Esophagus mucosa (tissue), 1 donor: ENCODE measurements around the gene CYB561D1. TPM values are rescaled to one million over a fixed set of nuclear protein-coding genes. Genes with fewer than 3 reads are reported as not detected.

ENCODE experiments used
- ATAC-seq: fragments of 200-7000 bp; cut with Tn5 transposase; one replicate; pipeline ENCODE4 v1.9.1; 2020
- total RNA-seq: library from RNA; stranded (reverse); gene quantifications from one replicate; pipeline ENCODE4 v1.2.4, GENCODE V29; 2023
- donor health status: DM: yes; HTN: yes; CAD: no.

CYB561D1 gene
- total RNA-seq, 1 donor from 2014 or later, result 7.2 TPM

DNA sequence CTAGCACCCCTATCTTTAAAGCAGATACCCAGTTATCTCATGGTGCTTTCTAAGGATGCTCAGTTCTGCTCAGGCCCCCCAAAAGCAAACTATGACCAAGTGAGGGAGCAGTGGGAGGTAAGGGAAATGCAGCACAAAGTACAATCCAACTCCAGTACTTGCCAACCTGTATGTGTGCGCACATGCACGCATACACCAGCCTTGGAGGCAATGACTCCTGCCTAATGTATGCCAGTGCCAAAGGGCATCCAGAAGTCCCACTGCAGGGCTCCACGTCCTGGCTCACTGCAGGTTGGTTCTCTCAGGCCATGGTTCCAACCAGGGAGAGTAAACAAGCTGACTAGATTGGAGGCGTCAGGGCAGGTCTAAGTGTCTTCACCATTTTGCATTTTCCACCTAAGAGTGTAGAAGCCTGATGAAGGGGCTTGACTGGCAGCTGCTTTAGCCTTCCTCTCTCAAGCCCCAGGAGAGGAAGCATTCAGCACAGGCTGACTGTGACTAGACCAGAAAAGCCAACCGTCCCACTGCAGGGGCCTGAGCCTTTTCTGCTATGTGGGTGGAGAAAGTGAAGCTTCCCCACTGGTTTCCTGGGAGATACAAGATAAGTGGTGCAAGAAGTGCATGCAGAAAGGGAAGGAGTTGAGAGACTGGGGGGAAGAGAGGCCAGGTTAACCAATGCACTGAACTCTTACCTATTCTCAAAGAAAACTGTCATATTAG, 7.9 kb downstream of the CYB561D1 start:
- no peak for ATAC-seq

GRCh38 chr1:109502364-109502851, 8.5 kb downstream of the CYB561D1 start:
- no peak for ATAC-seq

- no peak for ATAC-seq
Measured at GRCh38 chr1:109503935-109504334, 10.0 kb downstream of the CYB561D1 start.

DNA sequence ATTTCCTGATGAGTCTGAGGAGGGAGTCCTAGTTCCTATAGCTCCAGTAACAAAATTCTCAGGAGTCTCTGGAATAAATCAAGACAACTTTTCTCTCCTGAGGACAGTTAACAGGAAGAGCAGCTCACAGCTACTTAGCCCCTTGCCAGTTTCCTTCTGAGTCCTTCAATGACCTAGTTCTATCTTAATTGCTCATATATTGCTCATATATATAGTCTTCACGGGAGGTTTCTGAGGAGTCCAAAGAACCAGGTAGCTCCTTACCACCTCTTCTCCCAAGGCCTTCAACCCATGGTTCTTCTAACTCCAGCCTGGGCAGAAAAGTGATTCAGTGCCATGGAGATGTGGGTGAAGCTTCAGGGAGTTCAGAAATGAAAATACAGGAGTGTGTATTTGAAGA, 11.1 kb downstream of the CYB561D1 start:
- ATAC-seq, result no peak

DNA sequence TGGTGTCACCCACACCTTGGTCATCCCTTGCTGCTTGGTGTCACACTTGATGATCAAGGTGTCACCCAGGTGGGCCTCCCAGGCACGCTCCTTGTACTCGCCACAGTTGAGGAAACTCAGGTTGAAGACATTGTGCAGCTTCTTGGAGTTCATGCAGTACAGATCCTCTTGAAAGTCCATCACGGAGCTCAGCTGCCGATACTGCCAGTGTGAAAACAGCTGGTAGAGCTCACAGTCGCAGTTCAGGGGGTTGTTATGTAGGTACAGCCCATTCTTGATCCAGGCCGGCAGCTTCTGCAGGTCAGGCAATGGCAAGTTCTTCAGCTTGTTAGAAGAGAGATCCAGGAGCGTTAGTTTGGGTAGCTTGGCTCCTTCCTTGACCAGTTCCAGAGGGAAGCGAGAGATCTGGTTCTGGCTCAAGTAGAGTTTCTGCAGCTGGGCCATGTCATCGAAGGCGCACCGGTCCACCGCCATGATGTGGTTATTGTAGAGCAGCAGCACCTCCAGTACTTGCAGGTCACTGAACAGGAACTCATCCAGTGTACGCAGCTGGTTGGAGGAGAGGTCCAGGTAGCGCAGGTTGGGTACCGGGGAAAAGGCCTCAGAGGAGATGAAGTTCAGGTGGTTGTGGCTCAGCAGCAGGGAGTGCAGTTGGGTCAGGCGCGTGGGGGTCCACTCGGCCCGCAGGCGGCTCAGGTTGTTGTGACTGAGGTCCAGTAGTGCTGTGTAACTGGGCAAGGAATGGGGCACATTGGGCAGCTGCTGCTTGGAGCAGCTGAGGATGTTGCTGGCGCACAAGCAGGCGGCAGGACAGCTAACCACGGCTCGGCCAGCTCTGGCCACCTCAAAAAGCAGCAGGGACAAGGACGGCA, 14.3 kb downstream of the CYB561D1 start:
- ATAC-seq, result no peak

DNA sequence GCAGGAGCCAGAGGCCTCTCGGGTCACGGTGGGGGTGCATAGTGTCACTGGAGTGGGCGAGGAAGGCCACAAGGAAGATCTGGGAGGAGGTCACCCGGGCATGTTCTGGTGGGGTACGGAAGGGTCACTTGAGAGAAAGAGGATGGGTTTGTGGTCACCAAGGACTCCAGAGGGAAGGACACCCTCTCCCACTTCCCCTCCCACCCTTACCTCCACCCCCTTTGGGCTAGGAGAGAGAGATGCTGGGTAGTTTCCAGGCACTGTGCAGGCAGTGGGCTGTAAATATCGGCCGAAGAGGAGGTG, 14.9 kb downstream of the CYB561D1 start:
- ATAC-seq, result no peak

DNA sequence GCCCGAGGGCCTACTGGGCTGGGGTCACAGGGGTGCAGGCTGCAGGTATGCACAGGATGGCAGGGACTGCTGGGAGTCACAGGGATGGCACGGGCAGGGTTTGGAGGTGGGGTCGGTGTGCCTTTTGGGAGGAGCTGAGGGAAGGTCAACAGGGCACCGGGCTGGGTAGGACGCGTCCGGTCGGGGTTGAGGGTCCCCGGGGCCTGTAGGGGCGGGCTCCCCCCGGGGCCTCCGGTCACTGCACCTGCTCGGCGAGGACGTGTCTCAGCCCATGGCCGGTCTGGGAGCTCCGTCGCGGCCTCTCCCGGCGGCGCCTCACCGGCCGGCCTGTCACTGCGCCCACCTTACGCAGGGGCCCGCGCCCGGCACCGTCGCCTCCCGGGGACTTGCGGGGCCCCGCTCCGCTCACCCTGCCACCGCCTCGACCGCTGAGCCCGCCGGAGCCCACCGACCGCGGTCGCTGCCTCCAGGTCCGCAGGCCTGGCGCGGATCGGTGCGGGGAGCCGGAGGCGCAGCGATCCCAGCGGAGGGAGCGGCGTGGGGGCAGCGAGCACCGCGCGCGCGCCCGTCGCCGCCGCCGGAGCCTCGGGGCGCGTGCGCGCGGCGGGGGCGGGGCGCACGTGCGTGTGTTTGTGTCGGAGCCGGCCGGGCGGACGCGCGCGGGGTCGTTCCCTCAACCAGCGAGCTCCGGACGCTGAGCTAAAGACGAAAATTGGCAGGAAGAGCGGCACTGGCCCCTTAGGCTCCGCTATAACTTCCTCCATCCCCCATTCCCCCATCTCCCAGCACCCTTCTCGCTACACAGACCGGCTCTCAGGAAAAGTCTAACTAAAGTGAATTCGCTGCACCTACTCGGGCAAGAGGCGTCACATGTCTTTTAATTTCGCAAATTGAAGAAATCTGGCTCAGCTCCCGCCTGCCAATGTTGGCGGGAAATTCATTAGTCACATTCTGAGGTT, 15.6 kb downstream of the CYB561D1 start, which contains the start of gene AMIGO1:
TSS of gene AMIGO1 (minus strand) at position 552 of the 959 bp plus-strand sequence. CDS start 815 bp downstream, outside the sequence.
- peak; percentile 68 for ATAC-seq

GRCh38 chr1:109513110-109513710, 19.3 kb downstream of the CYB561D1 start:
- ATAC-seq, result no peak

DNA sequence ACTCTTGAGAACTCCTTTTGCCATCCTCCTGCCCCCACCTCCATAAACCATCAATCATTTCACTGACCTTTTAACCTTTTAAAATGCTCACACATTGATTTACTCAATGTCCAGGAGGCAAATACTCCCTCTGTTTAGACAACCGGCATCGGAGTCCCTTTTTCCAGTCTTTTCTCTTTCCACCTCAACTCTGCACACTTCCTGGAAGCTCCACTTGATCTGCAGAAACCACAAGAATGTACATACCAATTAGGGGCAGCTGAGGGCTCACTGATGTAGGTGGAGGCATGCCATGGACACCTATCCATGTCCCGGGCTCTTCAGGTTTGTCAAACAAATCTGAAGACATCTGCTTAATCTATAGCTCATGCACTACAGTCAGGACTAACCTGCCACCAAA, 21.0 kb downstream of the CYB561D1 start:
- ATAC-seq, result no peak

- no peak for ATAC-seq
Measured at GRCh38 chr1:109516872-109517271, 23.0 kb downstream of the CYB561D1 start.

GRCh38 chr1:109517337-109517736, 23.4 kb downstream of the CYB561D1 start:
- no peak for ATAC-seq

DNA sequence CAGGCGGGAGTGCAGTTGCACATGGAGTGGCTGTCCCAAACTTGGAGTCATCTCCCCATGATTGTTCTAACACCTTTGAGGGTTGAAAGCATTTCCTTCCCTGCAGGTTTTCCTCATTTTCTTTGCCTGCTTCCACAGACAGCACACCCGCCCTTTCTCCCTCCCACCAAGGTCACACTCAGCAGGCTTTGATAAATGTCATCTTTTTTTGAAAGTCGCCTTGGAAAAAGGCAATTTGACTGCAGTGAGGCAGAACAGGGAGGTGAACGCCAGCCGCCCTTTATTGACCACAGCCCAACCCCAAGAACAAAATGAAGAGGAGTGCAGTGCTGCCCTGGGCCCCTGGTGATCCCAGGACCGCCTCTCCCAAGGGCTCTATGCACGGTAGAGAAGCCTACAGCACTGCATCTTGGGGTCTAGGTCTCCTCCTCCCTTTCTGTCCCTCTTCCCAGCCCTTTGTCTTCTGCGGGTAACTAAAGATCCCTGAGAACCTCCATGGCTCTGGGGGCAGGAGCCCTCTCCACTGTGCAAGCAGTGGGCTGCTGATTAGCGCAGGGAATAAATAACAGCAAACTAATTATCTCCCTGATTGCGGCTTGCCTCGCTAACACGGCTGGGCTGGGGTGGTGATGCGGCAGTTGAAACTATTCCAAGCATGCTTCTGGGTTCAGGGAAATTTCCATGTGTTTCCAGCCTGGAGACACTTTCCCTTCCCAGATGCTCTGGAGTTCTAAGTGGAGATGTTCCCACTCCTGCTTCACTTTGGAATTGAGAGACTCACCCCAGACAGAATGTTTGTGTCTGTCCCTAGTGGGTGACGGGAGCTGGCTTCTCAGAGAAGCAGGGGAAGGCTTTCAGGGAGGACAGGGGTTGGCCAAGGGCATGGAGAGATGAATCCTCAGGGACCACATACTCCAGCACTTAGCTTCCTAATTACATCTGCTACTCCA, 27.4 kb downstream of the CYB561D1 start:
- ATAC-seq, result no peak

- ATAC-seq, result no peak
Measured at GRCh38 chr1:109522026-109522425, 28.1 kb downstream of the CYB561D1 start.

DNA sequence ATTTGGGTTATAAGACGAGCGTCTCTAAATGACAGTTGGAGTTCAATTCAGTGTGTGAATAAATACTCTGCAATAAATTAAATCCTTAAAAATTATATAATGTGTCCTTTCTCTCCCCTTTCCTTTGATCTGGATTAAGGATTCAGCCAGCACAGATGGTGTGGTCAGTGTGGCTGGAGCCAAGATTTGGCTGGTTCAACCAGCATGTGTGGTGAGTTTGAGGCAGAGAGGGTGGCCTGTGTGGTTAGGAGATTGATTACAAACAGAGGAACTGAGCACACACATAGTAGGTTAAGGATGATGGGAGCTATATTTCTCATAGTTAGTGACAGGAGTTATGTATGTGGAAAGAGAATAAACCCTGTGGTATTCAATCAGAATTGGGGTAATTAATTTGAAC, 29.8 kb downstream of the CYB561D1 start:
- ATAC-seq, result no peak

GRCh38 chr1:109527098-109527811, 33.4 kb downstream of the CYB561D1 start:
- no peak for ATAC-seq

- no peak for ATAC-seq
Measured at GRCh38 chr1:109527846-109528695, 34.2 kb downstream of the CYB561D1 start.

GRCh38 chr1:109528712-109529111, 34.8 kb downstream of the CYB561D1 start:
- ATAC-seq, result no peak

- no peak for ATAC-seq
Measured at GRCh38 chr1:109529881-109530456, 36.1 kb downstream of the CYB561D1 start.
